Activated naive CD8-positive, alpha-beta T cell treated with anti-CD3 and anti-CD28 coated beads, Interleukin-2, amount 10 ng/mL, durations not matched to agents 7 days and 5 days (primary cell): ENCODE results near the gene MAN1A2. TPM values are rescaled to one million over a fixed set of nuclear protein-coding genes. Genes with fewer than 3 reads are reported as not detected.
A peak's percentile ranks its signal among the peaks of the same experiment; 100 is the strongest.

Source experiments
- ATAC-seq: fragments of 150-1000 bp; cut with Tn5 transposase; one replicate; pipeline ENCODE4 v1.10.0; 2021; ENCODE audit warnings: low read depth, moderate library complexity
- POLR2A ChIA-PET: fragments of 350-600 bp; sonication (Branson Sonifier 250); formaldehyde crosslinking; loops from one replicate; lab custom pipeline; 2021; ENCODE audit warnings: antibody characterized with exemption; lab: Charles Lee
- DNase-seq: peaks from one replicate; pipeline ENCODE4 v3.0.0; 2021
- H3K27ac Mint-ChIP-seq: one replicate; pipeline ENCODE4 v1.8.0; 2022; ENCODE audit warnings: mild to moderate bottlenecking, mixed read lengths
- H3K27me3 Mint-ChIP-seq: one replicate; pipeline ENCODE4 v1.8.0; 2022; ENCODE audit warnings: mild to moderate bottlenecking, moderate library complexity, mixed read lengths
- H3K36me3 Mint-ChIP-seq: one replicate; pipeline ENCODE4 v1.8.0; 2021; ENCODE audit warnings: mild to moderate bottlenecking, mixed read lengths
- H3K4me1 Mint-ChIP-seq: one replicate; pipeline ENCODE4 v1.8.0; 2021; ENCODE audit warnings: mixed read lengths
- H3K4me3 Mint-ChIP-seq: one replicate; pipeline ENCODE4 v1.8.0; 2022; ENCODE audit warnings: mild to moderate bottlenecking, moderate library complexity, mixed read lengths
- H3K9me3 Mint-ChIP-seq: one replicate; pipeline ENCODE4 v1.8.0; 2021; ENCODE audit warnings: mixed read lengths
- total RNA-seq, 2 experiments: library from RNA; stranded (reverse); gene quantifications; one replicate each; pipeline ENCODE4 v1.2.3, GENCODE V29; 2021

Gene MAN1A2
- total RNA-seq, 2 experiments from 2014 or later = 36.1 to 43.2 TPM

DNA sequence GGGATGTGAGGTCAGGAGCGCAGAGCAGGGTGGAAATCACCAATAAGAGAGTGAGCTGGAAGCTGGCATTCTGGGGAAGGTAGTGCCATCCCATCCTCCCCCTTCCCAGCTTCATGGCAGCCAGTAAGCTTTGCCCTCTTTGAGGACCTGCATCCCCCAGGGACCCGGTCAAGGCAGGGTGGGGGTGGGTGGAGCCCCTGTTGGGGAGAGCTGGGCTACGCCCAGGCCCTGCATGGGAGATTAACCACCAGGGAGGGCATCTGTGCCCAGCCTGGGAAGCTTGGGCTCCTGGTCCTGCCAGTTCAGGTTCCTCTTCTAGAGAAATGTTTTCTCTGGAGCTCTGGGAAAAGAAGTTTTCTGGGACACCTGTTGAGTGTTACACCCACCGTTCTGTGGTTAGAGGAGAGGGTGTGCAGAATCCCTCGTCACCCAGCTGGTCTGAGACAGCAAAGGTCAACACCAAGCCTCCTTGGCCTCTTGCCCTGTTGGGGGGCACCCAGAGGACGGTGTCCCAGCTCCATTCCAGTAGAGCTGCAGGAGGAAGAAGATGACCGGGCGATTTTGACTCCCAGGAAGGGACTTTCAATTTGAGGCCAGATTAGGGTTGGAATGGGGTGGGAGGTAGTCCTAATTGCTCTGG, 208.5 kb downstream of the MAN1A2 start:
- no peak overlapping the region for H3K27ac Mint-ChIP-seq
- peaks cover 2% of the 10 kb centered on the region for H3K27me3 Mint-ChIP-seq
- no peak overlapping the region for H3K4me3 Mint-ChIP-seq
- DNase-seq (no peak), ATAC-seq (no peak)
- POLR2A ChIA-PET = no interaction called here
- H3K36me3 Mint-ChIP-seq = no peaks in the 10 kb centered on the region
- no peaks in the 10 kb centered on the region for H3K9me3 Mint-ChIP-seq
- H3K4me1 Mint-ChIP-seq = peaks cover 22% of the 10 kb centered on the region

DNA sequence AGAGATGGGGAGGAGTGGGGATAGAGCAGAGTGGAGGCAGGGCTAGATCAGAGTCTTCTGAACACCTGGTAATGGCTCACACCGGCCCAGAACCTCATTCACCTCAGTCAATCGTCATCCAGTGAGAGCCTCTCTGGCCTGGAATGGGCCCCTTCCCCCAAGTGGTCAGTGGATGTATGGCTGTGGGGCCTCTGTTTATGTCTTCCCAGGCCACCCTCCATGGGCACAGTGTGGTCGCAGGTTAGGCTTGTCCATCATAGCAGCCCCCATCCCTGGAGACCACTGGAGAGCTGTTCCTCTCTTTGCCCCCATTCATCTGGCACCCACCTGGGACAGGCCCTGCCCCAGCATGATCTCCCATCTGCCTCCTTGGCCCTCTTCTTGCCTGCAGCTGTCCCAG, 209.0 kb downstream of the MAN1A2 start:
- DNase-seq = no peak
- H3K36me3 Mint-ChIP-seq = no peaks in the 10 kb centered on the region
- POLR2A ChIA-PET = no interaction called here
- H3K4me1 Mint-ChIP-seq = peaks cover 18% of the 10 kb centered on the region
- no peak overlapping the region for H3K4me3 Mint-ChIP-seq
- peak overlapping the region; percentile 26 for H3K27ac Mint-ChIP-seq
- H3K9me3 Mint-ChIP-seq = no peaks in the 10 kb centered on the region
- peaks cover 2% of the 10 kb centered on the region for H3K27me3 Mint-ChIP-seq
- no peak for ATAC-seq

DNA sequence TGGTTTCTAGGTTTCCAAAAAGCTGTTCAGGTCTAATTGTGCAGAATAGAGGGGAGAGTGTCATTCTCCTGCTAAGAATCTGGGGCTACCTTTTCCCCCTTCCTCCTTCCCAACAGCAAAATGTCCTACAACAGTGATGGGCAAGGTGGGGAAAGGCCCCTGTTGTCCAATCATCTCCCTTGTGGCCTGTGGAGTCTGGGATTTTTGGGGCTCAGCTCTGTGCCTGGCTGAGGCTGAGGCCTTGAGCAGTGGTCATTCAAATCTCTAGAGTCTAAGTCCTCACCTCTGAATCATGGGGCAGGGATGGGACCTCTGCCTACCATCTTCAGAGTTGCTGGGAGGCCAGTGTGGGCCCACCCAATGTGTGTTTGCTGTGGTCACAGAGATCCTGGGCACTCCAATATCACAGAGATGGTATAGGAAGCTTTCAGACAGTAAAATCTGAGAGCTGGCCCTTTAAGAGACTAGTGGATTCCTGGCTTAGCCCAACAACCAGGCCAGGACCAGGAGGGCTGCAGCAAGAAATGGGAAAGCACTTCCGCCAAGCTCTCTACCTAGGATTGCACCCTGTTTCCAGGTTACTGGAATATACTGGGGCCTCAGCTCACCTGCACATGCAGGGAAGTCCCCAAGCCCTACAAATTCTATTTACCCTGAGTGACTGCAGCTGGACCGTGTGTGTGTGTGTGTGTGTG, 210.1 kb downstream of the MAN1A2 start:
- H3K9me3 Mint-ChIP-seq = no peaks in the 10 kb centered on the region
- no peaks in the 10 kb centered on the region for H3K36me3 Mint-ChIP-seq
- ATAC-seq (no peak), DNase-seq (no peak)
- POLR2A ChIA-PET = interaction anchor here (0.6 kb wide), 1 partner anchor 14 kb away, joined by 4 read pairs; no protein-coding TSS in a partner anchor
- H3K27me3 Mint-ChIP-seq = peaks cover 2% of the 10 kb centered on the region
- H3K27ac Mint-ChIP-seq = no peak overlapping the region
- peaks cover 8% of the 10 kb centered on the region for H3K4me1 Mint-ChIP-seq
- no peak overlapping the region for H3K4me3 Mint-ChIP-seq

DNA sequence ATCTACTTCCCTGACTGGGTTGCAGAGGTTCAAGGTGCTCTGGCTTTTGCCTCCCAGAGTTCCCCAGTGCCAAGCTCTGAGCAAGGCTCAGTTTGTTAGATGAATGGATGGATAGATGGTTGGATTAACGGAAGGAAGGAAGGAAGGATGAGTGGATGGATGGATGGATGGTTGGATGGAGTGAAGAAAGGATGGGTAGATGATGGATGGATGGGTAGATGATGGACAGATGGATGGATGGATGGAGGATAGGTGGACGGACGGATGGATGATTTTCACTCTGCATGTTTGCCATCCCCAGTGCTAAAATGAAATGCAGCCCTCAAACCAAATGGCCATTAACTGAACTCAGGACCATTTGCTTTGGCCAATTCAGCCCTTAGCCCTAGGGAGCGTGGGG, 211.2 kb downstream of the MAN1A2 start:
- Mint-ChIP-seq H3K27me3 (peaks cover 2% of the 10 kb centered on the region), H3K9me3 (no peaks in the 10 kb centered on the region), H3K27ac (no peak overlapping the region), H3K36me3 (no peaks in the 10 kb centered on the region), H3K4me1 (peaks cover under 1% of the 10 kb centered on the region), H3K4me3 (no peak overlapping the region)
- DNase-seq (no peak), ATAC-seq (no peak)
- POLR2A ChIA-PET = no interaction called here

Other genes with a start within 250 kb of the MAN1A2 start
- under 1 TPM; 0.31 to 0.50 TPM for gene TRIM45, start 245.7 kb upstream of the MAN1A2 start, total RNA-seq
- gene VTCN1, start 156.5 kb upstream of the MAN1A2 start, total RNA-seq = not detected
- 10 to 100 TPM; 18.4 to 18.8 TPM for gene TENT5C, start 238.6 kb downstream of the MAN1A2 start, total RNA-seq